SH-SY5Y (cell line): ENCODE data around the gene CLDN20.

Experiments
- GATA2 ChIP-seq: IDR thresholded peaks from 2 replicates; pipeline ENCODE4 v1.6.1; 2011; ENCODE audit warnings: mild to moderate bottlenecking, low read depth, low read length
- GATA3 ChIP-seq: IDR thresholded peaks from 2 replicates; pipeline ENCODE4 v1.6.1; 2011; ENCODE audit warnings: low read depth, mild to moderate bottlenecking, low read length, moderate library complexity

DNA sequence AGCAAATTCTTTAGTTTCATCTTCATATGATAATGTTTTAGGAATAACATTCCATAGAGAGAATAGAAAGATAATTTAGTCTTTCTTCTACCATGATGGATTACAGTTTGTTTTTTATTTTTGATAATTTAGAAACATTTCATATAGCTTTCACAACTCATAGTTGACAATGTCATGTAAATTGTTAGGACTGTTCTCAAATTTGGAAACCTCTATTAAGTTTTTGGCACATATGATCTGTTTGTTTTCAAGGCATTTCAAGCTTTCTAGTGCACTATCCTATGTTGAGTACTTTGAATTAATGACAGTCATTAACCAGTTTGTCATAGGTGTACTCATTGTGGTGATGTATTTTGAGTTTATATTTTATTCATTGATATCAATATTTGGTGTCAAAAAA, 61.2 kb downstream of the CLDN20 start:
- TF ChIP-seq GATA2 (no peak), GATA3 (no peak)
